Immature natural killer cell (primary cell): ENCODE results near the gene CLDND2. TPM values are rescaled to one million over a fixed set of nuclear protein-coding genes. Genes with fewer than 3 reads are reported as not detected.

Experiments used
- DNase-seq, 3 donors: peaks; one replicate each; pipeline ENCODE4 v3.0.0; 2022; ENCODE audit warnings: mixed read lengths in 1 of 3
- H3K27ac Mint-ChIP-seq, 6 donors: one replicate each; pipeline ENCODE4 v1.8.0; 2020; ENCODE audit warnings: mixed read lengths in 6 of 6, mild to moderate bottlenecking in 5 of 6, inconsistent platforms in 4 of 6, moderate library complexity in 3 of 6
- H3K27me3 Mint-ChIP-seq, 3 donors: one replicate each; pipeline ENCODE4 v1.8.0; 2020 to 2021; ENCODE audit warnings: low read depth in 3 of 3, mild to moderate bottlenecking in 3 of 3, mixed read lengths in 3 of 3, moderate library complexity in 3 of 3, inconsistent platforms in 1 of 3
- H3K36me3 Mint-ChIP-seq, 3 donors: one replicate each; pipeline ENCODE4 v1.8.0; 2020; ENCODE audit warnings: mixed read lengths in 3 of 3, inconsistent platforms in 2 of 3, mild to moderate bottlenecking in 2 of 3
- H3K4me1 Mint-ChIP-seq, 2 donors: one replicate each; pipeline ENCODE4 v1.8.0; 2020; ENCODE audit warnings: inconsistent platforms in 2 of 2, mild to moderate bottlenecking in 2 of 2, mixed read lengths in 2 of 2, moderate library complexity in 1 of 2
- H3K4me3 Mint-ChIP-seq, 5 donors: one replicate each; pipeline ENCODE4 v1.8.0; 2020; ENCODE audit warnings: mild to moderate bottlenecking in 5 of 5, mixed read lengths in 5 of 5, inconsistent platforms in 3 of 5, moderate library complexity in 3 of 5
- H3K9me3 Mint-ChIP-seq, 6 donors: one replicate each; pipeline ENCODE4 v1.8.0; 2020; ENCODE audit warnings: mild to moderate bottlenecking in 6 of 6, mixed read lengths in 6 of 6, inconsistent platforms in 4 of 6, moderate library complexity in 3 of 6
- polyA plus RNA-seq, 3 donors: library from polyadenylated mRNA; unstranded; fragments of 300-500 nt; fragmentation: Illumina TruSeq; gene quantifications; one replicate each; pipeline ENCODE4 v1.2.3, GENCODE V29; 2021

The CLDND2 gene
- polyA plus RNA-seq, 3 donors from 2014 or later, result 0.83 TPM; not detected in 2

DNA sequence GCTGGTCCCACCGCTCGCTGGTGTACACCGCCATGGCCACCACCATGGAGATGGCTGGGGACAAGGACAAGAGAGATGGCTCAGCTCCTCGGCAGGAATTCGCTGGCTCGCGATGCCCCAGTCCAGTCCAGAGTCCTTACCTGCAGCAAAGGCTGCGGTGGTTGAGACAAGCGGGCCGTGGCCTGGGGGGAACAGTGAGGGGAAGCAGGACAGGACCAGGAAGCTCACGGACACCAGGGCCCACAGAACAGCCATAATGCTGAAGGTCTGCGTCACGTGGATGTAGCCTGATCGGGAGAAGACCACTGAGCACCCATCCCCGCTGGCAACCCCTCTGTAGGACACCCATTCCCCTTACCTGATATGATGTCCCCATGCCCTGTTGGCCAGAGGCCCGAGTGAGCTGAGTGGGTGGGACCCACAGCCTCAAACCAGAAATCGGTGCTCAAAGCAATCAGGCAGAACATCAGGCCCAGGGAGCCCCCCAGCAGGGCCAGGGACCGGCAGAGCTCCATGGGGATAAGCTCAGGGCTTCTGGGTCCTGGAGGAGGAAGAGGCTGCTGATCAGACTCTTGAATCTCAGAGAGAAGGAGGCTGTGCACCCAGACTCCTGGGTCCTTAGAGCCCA lies 3.3 kb upstream of the CLDND2 start:
- Mint-ChIP-seq H3K9me3 (no peaks in the 10 kb centered on the region), H3K4me3 (peak overlapping the region; percentile 94 to 100 (median 98)), H3K36me3 (peaks cover 17 to 27% (median 22%) of the 10 kb centered on the region in 3 donors), H3K27me3 (peaks cover 23 to 55% (median 30%) of the 10 kb centered on the region in 3 donors), H3K4me1 (peaks cover 57 to 66% of the 10 kb centered on the region in 2 donors), H3K27ac (peak overlapping the region; percentile 94 to 100 (median 100))
- no peak for DNase-seq

DNA sequence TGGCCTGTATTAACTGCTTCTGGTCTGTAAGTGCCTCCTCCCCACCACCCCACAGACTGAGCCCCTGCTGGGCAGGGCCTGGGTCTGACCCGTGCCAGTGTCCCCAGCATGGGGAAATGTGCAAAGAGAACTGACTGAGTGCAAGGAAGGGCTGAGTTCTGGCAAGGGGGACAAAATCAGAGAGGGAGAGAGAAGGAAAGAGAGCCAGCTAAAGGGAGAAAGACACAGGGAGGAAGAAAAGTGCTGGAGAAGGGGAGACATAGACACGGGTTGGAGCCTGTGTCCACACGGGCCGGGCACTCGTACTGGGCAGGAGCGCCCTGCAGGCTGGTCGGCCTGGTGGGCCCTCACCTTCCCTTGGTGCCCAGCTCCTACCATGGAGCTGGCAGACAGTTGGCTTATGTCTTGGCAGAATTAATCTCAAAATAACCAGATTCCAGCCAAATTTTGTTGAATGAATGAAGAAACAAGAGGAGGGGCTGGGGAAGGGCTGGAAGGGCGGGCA lies 2.4 kb upstream of the CLDND2 start:
- H3K36me3 Mint-ChIP-seq, result peaks cover 17 to 27% (median 22%) of the 10 kb centered on the region in 3 donors
- peaks cover 52 to 66% of the 10 kb centered on the region in 2 donors for H3K4me1 Mint-ChIP-seq
- H3K9me3 Mint-ChIP-seq, result no peaks in the 10 kb centered on the region
- DNase-seq, result no peak
- peak overlapping the region; percentile 94 to 100 (median 100) for H3K27ac Mint-ChIP-seq
- peak overlapping the region; percentile 94 to 100 (median 98) for H3K4me3 Mint-ChIP-seq
- H3K27me3 Mint-ChIP-seq, result peaks cover 29 to 59% (median 38%) of the 10 kb centered on the region in 3 donors

DNA sequence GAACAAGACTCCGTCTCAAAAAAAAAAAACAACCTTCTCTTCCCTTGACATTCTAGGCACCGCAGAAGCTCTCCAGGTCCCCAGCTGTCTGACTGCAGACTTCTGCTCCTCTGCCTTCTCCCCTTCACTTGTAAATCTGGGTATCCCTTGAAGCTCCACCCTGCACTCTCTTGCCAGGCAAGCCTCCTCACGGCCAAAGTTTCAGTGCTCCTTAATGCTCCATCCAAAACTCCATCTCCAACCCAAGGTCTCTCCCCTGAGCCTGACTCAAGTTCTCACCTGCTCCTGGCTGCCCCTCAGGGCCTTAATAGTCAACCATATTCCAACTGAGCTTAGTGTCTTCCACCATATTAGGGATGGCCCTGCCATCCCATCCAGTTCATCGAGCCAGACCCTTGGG lies 1.4 kb upstream of the CLDND2 start:
- Mint-ChIP-seq H3K4me1 (peaks cover 50 to 66% of the 10 kb centered on the region in 2 donors), H3K27ac (peak overlapping the region; percentile 94 to 100 (median 100)), H3K36me3 (peaks cover 17 to 27% (median 22%) of the 10 kb centered on the region in 3 donors), H3K4me3 (peak overlapping the region; percentile 94 to 100 (median 98)), H3K9me3 (no peaks in the 10 kb centered on the region), H3K27me3 (peaks cover 30 to 57% (median 33%) of the 10 kb centered on the region in 3 donors)
- DNase-seq, result no peak

DNA sequence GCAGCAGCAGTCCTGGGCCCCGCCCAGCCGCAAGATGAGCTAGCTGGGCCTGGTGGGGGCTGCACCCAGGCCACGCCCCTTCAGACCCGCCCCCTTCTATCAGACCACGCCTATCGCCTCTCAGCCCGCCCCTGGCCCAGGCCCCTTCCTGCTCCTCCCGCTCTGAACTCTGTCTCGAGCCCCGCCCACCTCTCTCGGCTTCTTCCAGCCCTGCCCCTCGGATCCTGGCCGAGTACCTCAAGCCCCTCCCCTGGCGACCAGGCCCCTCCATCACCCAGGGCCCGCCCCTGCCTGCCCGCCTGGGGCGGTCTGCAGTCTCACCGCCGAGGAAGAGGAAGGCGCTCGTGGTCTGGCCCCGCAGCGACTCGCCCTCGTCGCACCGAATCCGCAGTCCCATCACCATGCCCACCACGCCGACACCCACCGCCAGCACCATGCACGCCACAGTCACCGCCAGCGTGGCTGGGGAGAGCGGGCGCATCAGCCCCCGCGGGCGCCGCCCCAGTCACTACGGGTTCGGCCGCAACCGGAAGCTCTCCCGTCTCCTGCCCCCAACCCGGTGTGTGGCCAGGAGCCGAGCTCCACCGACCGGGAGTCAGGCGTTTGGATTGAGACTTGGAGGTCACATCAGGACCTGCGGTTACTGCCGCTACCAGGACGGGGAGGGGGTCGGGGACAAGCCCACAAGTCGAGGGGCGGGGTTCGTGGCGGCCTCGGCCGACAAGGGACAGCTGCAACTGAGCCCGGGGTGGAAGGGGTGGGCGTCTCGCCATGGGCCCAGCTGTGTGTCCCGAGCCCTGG lies 1.0 kb downstream of the CLDND2 start:
- H3K27me3 Mint-ChIP-seq, result peaks cover 25 to 46% (median 29%) of the 10 kb centered on the region in 3 donors
- peak; percentile 93 to 96 (median 95) for DNase-seq
- peaks cover 40 to 62% of the 10 kb centered on the region in 2 donors for H3K4me1 Mint-ChIP-seq
- peak overlapping the region; percentile 94 to 100 (median 98) for H3K4me3 Mint-ChIP-seq
- H3K36me3 Mint-ChIP-seq, result peaks cover 17 to 27% (median 22%) of the 10 kb centered on the region in 3 donors
- no peaks in the 10 kb centered on the region for H3K9me3 Mint-ChIP-seq
- H3K27ac Mint-ChIP-seq, result peak overlapping the region; percentile 94 to 100 (median 100)

DNA sequence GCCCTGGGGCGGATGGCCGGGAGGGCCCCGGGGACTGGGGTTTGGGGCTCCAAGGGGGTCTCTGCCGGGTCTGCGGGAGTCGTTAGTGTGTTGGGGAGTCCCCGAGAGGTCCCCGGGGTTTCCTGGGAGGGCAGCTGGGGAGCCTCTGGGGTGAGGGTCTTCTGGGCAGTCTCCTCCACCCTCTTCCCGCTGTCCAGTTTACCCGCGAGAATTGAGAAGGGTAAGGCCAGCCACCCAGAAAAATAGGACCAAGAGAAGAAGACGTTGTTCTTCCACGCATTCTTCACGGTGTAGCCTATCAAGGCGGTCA lies 1.6 kb downstream of the CLDND2 start:
- peak in 1 of 3 donors; percentile 51 for DNase-seq
- no peaks in the 10 kb centered on the region for H3K9me3 Mint-ChIP-seq

DNA sequence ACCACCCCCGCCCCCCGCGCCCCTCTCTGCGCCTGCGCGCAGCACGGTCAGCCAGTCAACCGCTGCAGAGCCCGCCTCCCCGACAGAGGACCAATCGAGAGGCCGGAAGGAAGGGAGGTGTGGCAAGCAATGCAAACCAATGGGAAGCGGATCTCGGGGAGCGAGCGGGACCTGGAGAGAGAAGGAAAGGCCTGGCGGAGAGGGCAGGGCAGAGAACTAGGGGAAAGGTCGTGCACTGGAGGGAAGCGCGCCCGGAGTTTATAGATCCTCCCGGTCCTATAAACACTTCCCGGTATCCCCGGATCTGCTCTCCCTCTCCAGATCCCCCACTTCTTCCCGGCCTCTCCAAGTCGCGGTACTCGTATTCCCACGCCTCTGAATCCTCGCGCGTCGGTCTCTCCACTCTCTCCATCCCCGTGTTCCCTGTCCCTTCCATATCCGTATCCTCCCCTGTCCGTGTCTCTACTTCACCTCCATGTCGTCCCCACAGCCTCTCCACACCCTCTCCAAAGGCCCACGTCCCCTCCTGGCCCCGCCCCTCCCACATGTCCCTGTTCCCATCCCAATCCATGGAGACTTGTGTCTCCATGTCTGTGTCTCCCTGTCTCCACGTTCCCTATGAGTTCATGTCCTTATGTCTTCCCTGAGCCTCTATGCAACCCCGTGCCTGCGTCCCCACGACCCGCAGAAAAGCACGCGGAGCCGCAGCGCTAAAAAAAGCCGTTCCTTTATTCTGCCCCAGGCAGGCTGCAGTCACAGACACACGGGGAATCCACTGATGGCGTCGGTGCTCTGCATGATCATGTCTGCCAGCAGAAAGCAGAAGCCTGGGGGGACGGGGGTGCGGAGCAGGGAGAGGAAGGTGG lies 2.2 kb downstream of the CLDND2 start:
- H3K27me3 Mint-ChIP-seq, result peaks cover 21 to 36% (median 23%) of the 10 kb centered on the region in 3 donors
- no peaks in the 10 kb centered on the region for H3K9me3 Mint-ChIP-seq
- peaks cover 16 to 21% (median 17%) of the 10 kb centered on the region in 3 donors for H3K36me3 Mint-ChIP-seq
- peaks cover 42 to 69% of the 10 kb centered on the region in 2 donors for H3K4me1 Mint-ChIP-seq
- peak overlapping the region; percentile 94 to 100 (median 100) for H3K27ac Mint-ChIP-seq
- DNase-seq, result peak; percentile 88 to 89 (median 89)
- peak overlapping the region; percentile 94 to 100 (median 98) for H3K4me3 Mint-ChIP-seq

More for the DNA sequence above, 1.6 kb downstream of the CLDND2 start:
- peak overlapping the region; percentile 94 to 100 (median 100) for H3K27ac Mint-ChIP-seq
- H3K36me3 Mint-ChIP-seq, result peaks cover 17 to 27% (median 22%) of the 10 kb centered on the region in 3 donors
- H3K27me3 Mint-ChIP-seq, result peaks cover 21 to 40% (median 23%) of the 10 kb centered on the region in 3 donors
- H3K4me3 Mint-ChIP-seq, result peak overlapping the region; percentile 94 to 100 (median 98)
- H3K4me1 Mint-ChIP-seq, result peaks cover 42 to 64% of the 10 kb centered on the region in 2 donors

DNA sequence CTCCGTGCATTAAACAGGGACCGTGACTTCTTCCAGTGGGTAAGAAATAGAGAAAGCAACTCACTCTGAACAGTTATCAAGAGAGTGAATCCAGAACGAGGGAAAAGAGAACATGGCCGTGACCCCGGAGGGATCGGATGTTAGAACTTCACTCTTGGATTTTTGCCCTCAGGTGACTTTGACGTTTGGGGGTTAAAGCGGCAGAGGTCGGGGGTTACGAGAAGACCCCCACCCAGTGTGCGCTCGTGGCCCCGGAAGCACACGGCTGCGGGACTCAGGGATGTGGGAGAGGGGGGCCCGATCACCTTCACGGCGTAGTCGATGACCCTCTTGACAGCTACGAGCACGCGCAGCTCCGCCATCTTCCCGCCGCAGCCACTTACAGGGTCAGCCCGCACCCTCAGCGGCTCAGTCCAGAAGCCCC lies 2.8 kb downstream of the CLDND2 start, which contains the start of gene ETFB:
Gene ETFB (minus strand): TSS at position 424 of the 424 bp plus-strand sequence. CDS start 62 bp downstream, at position 362.
- Mint-ChIP-seq H3K27ac (peak within 1 kb of the TSS; percentile 94 to 100 (median 100)), H3K36me3 (peaks cover 10 to 15% (median 10%) of the 10 kb centered on the region in 3 donors), H3K9me3 (no peaks in the 10 kb centered on the region), H3K27me3 (peaks cover 21 to 34% (median 23%) of the 10 kb centered on the region in 3 donors), H3K4me3 (peak within 1 kb of the TSS; percentile 94 to 100 (median 98)), H3K4me1 (peaks cover 42 to 69% of the 10 kb centered on the region in 2 donors)
- DNase-seq, result no peak

DNA sequence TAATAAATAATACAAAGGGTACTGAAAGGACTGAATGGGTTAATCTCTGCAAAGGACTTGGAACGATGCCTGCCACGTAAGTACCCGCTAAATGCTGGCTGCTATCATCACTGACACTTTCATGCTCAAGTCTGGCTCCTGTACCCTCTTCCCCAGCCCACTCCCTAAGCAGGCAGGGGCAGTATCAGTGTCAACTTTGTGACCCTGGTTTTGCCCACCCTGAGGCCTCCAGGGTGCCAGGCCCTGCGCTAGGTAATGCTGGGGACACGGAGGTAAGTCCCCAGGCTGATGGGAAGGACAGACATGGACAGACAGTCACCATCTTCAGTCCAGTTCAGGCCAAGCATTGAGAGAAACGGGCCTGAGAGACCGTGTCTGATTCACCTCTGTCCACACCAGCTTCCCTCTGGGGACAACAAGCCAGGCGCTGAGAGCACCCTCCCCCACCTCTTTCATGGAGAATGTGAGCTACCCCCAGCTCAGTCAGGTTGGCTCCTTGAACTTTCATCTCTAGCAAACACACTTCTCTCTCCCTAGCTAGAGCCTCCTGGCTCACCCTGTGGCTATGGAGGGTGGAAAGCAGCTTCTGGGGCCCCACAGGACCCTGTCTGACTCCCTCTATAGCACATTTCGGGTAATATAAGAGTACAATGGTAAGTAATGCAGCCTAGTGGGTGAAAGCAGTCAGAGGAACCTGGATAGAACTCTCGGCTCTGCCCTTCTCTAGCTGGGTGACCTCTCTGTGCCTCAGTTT lies 3.4 kb downstream of the CLDND2 start:
- Mint-ChIP-seq H3K27me3 (peaks cover 21 to 34% (median 23%) of the 10 kb centered on the region in 3 donors), H3K4me3 (peak overlapping the region; percentile 94 to 100 (median 98)), H3K36me3 (peaks cover 4 to 9% (median 4%) of the 10 kb centered on the region in 3 donors), H3K4me1 (peaks cover 42 to 67% of the 10 kb centered on the region in 2 donors), H3K9me3 (no peaks in the 10 kb centered on the region), H3K27ac (peak overlapping the region; percentile 94 to 100 (median 100))
- peak in 1 of 3 donors; percentile 32 for DNase-seq

DNA sequence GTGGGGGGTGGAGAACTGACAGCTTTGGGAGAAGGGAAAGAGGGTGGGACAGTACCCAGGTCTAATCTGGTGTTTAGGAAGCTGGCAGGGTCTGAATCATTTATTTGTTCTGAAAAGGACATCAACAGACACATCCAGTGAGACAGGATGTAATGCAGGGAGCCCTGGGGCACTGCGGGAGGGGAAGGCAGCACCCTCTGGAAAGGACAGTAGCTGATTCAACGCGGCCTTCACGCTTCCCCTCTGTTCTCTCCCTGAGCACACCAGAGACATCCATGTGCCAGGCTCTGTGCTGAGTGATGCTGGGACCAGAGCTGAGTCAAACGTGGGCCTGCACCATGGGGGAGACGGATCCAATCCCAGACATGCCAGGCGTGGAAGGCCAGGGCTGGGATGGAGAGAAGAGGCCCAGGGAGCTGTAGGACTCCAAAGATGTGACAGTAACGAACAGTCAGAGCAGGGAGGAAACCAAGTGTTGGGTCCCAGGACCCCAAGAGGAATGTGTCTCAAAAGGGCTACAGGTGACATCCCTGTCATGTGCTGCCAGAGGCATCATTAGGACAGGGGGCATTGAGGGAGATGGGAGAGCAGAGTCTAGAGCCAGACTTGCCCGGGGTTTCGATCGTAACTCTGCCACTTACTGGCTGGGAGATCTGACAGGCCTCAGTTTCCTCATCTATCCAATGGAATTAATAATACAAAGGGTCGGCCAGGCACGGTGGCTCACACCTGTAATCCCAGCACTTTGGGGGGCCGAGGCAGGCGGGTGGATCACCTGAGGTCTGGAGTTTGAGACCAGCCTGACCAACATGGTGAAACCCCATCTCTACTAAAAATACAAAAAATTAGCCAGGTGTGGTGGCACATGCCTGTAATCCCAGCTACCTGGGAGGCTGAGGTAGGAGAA lies 4.3 kb downstream of the CLDND2 start:
- peaks cover 20 to 30% (median 21%) of the 10 kb centered on the region in 3 donors for H3K27me3 Mint-ChIP-seq
- peak overlapping the region in 5 of 6 donors; percentile 6 to 80 (median 58) for H3K27ac Mint-ChIP-seq
- H3K36me3 Mint-ChIP-seq, result peaks cover 0 to 7% (median 0%) of the 10 kb centered on the region in 3 donors
- peak overlapping the region in 4 of 5 donors; percentile 23 to 62 (median 44) for H3K4me3 Mint-ChIP-seq
- no peak for DNase-seq
- peaks cover 39 to 62% of the 10 kb centered on the region in 2 donors for H3K4me1 Mint-ChIP-seq
- H3K9me3 Mint-ChIP-seq, result no peaks in the 10 kb centered on the region

DNA sequence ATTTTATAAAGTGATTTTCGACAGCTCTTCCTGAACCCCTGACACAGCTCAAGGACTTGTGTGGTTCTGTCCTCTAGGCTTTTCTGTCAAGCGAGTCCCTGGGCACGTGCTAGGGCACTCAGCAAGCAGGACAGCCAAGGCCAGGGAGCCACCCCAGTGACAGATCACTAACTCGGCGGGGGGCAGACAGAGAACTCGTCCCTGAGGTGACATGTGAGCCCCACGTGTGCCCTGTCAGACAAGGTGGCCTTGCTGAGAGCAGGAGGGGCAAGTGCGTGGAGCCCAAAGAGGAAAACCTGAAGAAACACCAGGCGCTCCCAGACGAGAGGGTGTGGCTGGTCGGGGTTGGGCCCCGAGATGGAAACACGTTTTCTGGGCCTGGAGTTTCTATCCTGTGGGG lies 7.6 kb downstream of the CLDND2 start:
- Mint-ChIP-seq H3K4me1 (peaks cover 27 to 41% of the 10 kb centered on the region in 2 donors), H3K27me3 (peaks cover 2 to 7% (median 4%) of the 10 kb centered on the region in 3 donors), H3K9me3 (peaks cover 0 to 1% (median 0%) of the 10 kb centered on the region in 6 donors), H3K4me3 (no peak overlapping the region), H3K36me3 (peaks cover 0 to 8% (median 6%) of the 10 kb centered on the region in 3 donors), H3K27ac (no peak overlapping the region)
- DNase-seq, result no peak

DNA sequence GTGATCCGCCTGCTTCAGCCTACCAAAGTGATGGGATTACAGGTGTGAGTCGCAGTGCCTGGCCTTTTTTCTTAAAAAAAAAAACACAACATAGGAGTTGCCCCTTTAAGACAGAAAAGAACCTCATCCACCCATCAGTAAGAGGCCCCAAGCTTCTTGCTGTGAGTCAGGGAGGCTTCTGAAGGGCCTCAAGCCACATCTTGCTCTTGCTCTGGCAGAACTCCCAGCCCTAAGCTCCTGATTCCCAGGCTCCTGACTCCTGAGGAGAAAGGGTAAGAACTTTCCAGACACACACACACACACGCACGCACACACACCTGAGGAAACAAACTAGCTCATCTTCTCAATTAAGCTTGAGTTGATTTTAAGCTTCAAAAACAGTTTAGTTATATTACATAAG lies 9.5 kb downstream of the CLDND2 start:
- H3K27ac Mint-ChIP-seq, result no peak overlapping the region
- no peak for DNase-seq
- peaks cover 0 to 2% (median 0%) of the 10 kb centered on the region in 3 donors for H3K27me3 Mint-ChIP-seq
- H3K4me3 Mint-ChIP-seq, result no peak overlapping the region
- H3K36me3 Mint-ChIP-seq, result peaks cover 0 to 10% (median 8%) of the 10 kb centered on the region in 3 donors
- peaks cover 15 to 26% of the 10 kb centered on the region in 2 donors for H3K4me1 Mint-ChIP-seq
- peaks cover 0 to 1% (median 0%) of the 10 kb centered on the region in 6 donors for H3K9me3 Mint-ChIP-seq
